ENCODE results near the gene AGGF1.

DNA sequence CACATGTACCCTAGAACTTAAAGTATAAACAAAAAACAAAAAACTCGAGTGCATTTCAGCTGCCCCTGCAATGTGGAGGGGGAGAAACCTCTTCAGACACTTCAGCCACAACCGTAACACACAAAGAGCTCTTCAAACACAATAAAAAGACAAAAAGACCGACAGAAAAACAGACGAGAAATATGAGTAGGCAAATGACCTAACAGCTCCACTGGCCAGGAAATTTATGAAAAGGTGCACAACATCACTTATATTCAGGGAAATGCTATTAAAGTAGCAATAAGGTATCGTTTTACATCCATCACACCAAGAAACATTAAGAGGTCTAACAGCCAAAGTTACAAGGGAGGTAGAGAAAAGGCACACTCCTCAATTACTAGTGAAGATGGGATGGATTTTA lies 50.7 kb downstream of the AGGF1 start:
- TF ChIP-seq POLR2A (IDR thresholded peaks at IDR 0.05) (no peak), CTCF (IDR thresholded peaks at IDR 0.05) (no peak), EP300 (IDR thresholded peaks at IDR 0.05) (no peak)
